ENCODE results near the gene ABCA1.

The ABCA1 gene

GRCh38 chr9:104851546-104851920 lies 76.4 kb downstream of the ABCA1 start:
- H3K36me3 ChIP-seq = no peaks in the 10 kb centered on the region
- H3K27ac ChIP-seq = no peak overlapping the region

GRCh38 chr9:104850786-104851545 lies 77.0 kb downstream of the ABCA1 start:
- Histone ChIP-seq H3K36me3 (no peaks in the 10 kb centered on the region), H3K9me3 (ENCODE audit: severe bottlenecking) (no peaks in the 10 kb centered on the region), H3K27ac (no peak overlapping the region), H3K27me3 (ENCODE audit: insufficient read depth, low read depth, severe bottlenecking) (no peaks in the 10 kb centered on the region), H3K4me3 (ENCODE audit: low read depth, low read length) (no peak overlapping the region)
- DNase-seq = no peak
- no peak for TF ChIP-seq CTCF (IDR thresholded peaks at IDR 0.05; ENCODE audit: low read depth, low read length)

More at GRCh38 chr9:104851546-104851920, 76.4 kb downstream of the ABCA1 start:
- Histone ChIP-seq H3K9me3 (ENCODE audit: severe bottlenecking) (no peaks in the 10 kb centered on the region), H3K4me3 (ENCODE audit: low read depth, low read length) (no peak overlapping the region), H3K27me3 (ENCODE audit: insufficient read depth, low read depth, severe bottlenecking) (no peaks in the 10 kb centered on the region)
- no peak for DNase-seq
- TF ChIP-seq CTCF (IDR thresholded peaks at IDR 0.05; ENCODE audit: low read depth, low read length) = no peak

GRCh38 chr9:104849023-104849422 lies 78.9 kb downstream of the ABCA1 start:
- Histone ChIP-seq H3K4me3 (ENCODE audit: low read depth, low read length) (no peak overlapping the region), H3K27ac (no peak overlapping the region), H3K9me3 (ENCODE audit: severe bottlenecking) (no peaks in the 10 kb centered on the region), H3K27me3 (ENCODE audit: insufficient read depth, low read depth, severe bottlenecking) (no peaks in the 10 kb centered on the region), H3K36me3 (no peaks in the 10 kb centered on the region)
- no peak for DNase-seq
- TF ChIP-seq CTCF (IDR thresholded peaks at IDR 0.05; ENCODE audit: low read depth, low read length) = no peak

- Histone ChIP-seq H3K36me3 (no peaks in the 10 kb centered on the region), H3K27me3 (ENCODE audit: insufficient read depth, low read depth, severe bottlenecking) (no peaks in the 10 kb centered on the region), H3K9me3 (ENCODE audit: severe bottlenecking) (no peaks in the 10 kb centered on the region), H3K4me3 (ENCODE audit: low read depth, low read length) (no peak overlapping the region), H3K27ac (no peak overlapping the region)
- no peak for DNase-seq
- TF ChIP-seq CTCF (IDR thresholded peaks at IDR 0.05; ENCODE audit: low read depth, low read length) = no peak
Measured at GRCh38 chr9:104844710-104845109, 83.2 kb downstream of the ABCA1 start.

GRCh38 chr9:104843644-104844240 lies 84.2 kb downstream of the ABCA1 start:
- H3K27me3 ChIP-seq (ENCODE audit: insufficient read depth, low read depth, severe bottlenecking) = no peaks in the 10 kb centered on the region
- H3K4me3 ChIP-seq (ENCODE audit: low read depth, low read length) = no peak overlapping the region
- H3K27ac ChIP-seq = no peak overlapping the region
- TF ChIP-seq CTCF (IDR thresholded peaks at IDR 0.05; ENCODE audit: low read depth, low read length) = no peak
- no peak for DNase-seq
- no peaks in the 10 kb centered on the region for H3K9me3 ChIP-seq (ENCODE audit: severe bottlenecking)
- no peaks in the 10 kb centered on the region for H3K36me3 ChIP-seq

Measured in WERI-Rb-1 (cell line).